ENCODE data around the gene HPS3. TPM values are rescaled to one million over a fixed set of nuclear protein-coding genes. Genes with fewer than 3 reads are reported as not detected.

HPS3 gene
- total RNA-seq, 1 donor from 2014 or later, result 28.6 TPM

Other genes with a start within 250 kb of the HPS3 start
- gene GYG1, start 138.1 kb upstream of the HPS3 start, total RNA-seq, result 20.9 to 22.5 TPM (median 21.2 TPM) in 3 replicates
- 42.0 to 48.4 TPM (median 44.2 TPM) in 3 replicates for gene HLTF, start 43.1 kb upstream of the HPS3 start, total RNA-seq
- gene CP, start 92.2 kb downstream of the HPS3 start, total RNA-seq, result 22.6 to 28.4 TPM (median 24.2 TPM) in 3 replicates
- 0.13 to 0.14 TPM in 2 of 3 replicates, not detected in the other for gene TM4SF18, start 204.0 kb downstream of the HPS3 start, total RNA-seq
- 39.2 to 52.2 TPM (median 43.5 TPM) in 3 replicates for gene TM4SF1, start 248.0 kb downstream of the HPS3 start, total RNA-seq